ENCODE measurements around the gene STK38.

STK38 gene

DNA sequence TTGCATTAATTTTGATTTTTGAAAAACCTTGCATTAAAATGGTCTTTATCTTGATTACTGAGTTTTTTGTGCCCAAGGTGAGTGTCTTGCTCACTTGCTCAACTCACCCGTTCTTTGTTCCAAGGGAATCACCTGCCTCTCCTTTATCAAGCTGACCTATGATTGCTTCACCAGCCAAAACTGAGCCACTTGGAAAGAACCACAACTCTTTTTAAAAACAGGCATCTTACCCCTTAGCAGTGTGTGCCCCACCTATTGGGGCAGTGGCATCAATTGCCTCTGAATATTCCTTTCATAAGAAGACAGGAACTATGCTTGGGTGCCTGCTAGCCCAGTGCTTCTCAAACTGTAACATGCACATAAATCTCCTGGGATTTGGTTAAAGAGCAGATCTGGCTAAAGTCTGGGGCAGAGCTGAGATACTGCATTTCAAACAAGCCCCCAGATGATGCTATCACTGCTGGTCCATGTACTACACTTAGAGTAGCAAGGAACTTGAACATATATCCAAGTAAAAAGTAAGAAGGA lies 3.3 kb upstream of the STK38 start:
- no peak overlapping the region for H3K9ac ChIP-seq (ENCODE audit: low read length)

DNA sequence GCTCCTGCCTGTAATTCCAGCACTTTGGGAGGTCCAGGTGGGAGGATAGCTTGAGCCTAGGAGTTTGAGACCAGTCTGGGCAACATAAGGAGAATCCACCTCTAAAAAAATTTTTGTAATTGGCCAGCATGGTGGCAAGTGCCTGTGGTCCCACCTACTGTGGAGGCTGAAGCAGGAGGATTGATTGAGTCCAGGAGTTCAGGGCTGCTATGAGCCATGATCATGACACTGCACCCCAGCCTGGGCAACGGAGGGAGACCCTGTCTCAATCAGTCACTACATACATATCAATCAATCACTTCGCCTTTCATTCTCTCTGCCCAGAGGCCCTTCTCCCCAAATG lies 1.1 kb upstream of the STK38 start:
- Histone ChIP-seq H3K4me1 (ENCODE audit: low read length) (peaks cover 38% of the 10 kb centered on the region), H3K9ac (ENCODE audit: low read length) (no peak overlapping the region), H3K79me2 (ENCODE audit: low read length) (peaks cover 38% of the 10 kb centered on the region), H3K4me3 (ENCODE audit: low read length) (no peak overlapping the region), H3K9me3 (replicated peaks; ENCODE audit: insufficient read depth, low read length) (no peaks in the 10 kb centered on the region), H3K9me2 (replicated peaks; ENCODE audit: insufficient read depth, low read length) (no peaks in the 10 kb centered on the region), H3K27me3 (replicated peaks; ENCODE audit: insufficient read depth, low read length) (no peaks in the 10 kb centered on the region), H3F3A (ENCODE audit: insufficient read depth, low read length) (peaks cover 18% of the 10 kb centered on the region; the same call in 1 of the 2 replicates), H3K27ac (ENCODE audit: low read length) (no peak overlapping the region), H3K36me3 (replicated peaks; ENCODE audit: insufficient read depth, low read length) (no peaks in the 10 kb centered on the region), H2AFZ (ENCODE audit: low read length) (no peak overlapping the region), H3K4me2 (ENCODE audit: low read depth, low read length) (no peak overlapping the region), H4K20me1 (ENCODE audit: insufficient read depth, low read length) (no peaks in the 10 kb centered on the region)
- DNase-seq: no peak
- TF ChIP-seq, protein P1, sequence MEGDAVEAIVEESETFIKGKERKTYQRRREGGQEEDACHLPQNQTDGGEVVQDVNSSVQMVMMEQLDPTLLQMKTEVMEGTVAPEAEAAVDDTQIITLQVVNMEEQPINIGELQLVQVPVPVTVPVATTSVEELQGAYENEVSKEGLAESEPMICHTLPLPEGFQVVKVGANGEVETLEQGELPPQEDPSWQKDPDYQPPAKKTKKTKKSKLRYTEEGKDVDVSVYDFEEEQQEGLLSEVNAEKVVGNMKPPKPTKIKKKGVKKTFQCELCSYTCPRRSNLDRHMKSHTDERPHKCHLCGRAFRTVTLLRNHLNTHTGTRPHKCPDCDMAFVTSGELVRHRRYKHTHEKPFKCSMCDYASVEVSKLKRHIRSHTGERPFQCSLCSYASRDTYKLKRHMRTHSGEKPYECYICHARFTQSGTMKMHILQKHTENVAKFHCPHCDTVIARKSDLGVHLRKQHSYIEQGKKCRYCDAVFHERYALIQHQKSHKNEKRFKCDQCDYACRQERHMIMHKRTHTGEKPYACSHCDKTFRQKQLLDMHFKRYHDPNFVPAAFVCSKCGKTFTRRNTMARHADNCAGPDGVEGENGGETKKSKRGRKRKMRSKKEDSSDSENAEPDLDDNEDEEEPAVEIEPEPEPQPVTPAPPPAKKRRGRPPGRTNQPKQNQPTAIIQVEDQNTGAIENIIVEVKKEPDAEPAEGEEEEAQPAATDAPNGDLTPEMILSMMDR (IDR thresholded peaks at IDR 0.05; ENCODE audit: low read length): no peak
- no peak for TF ChIP-seq EZH2 (optimal IDR thresholded peaks at IDR 0.05; ENCODE audit: low read depth, low read length)
- TF ChIP-seq EZH2phosphoT487 (IDR thresholded peaks at IDR 0.05; ENCODE audit: low read length): no peak

More for the DNA sequence above, 3.3 kb upstream of the STK38 start:
- Histone ChIP-seq H3K9me3 (replicated peaks; ENCODE audit: insufficient read depth, low read length) (no peaks in the 10 kb centered on the region), H3K4me1 (ENCODE audit: low read length) (peaks cover 29% of the 10 kb centered on the region), H3K4me2 (ENCODE audit: low read depth, low read length) (no peak overlapping the region), H3K36me3 (replicated peaks; ENCODE audit: insufficient read depth, low read length) (no peaks in the 10 kb centered on the region), H3K4me3 (ENCODE audit: low read length) (no peak overlapping the region), H3F3A (ENCODE audit: insufficient read depth, low read length) (peaks cover 12% of the 10 kb centered on the region; the same call in 1 of the 2 replicates), H4K20me1 (ENCODE audit: insufficient read depth, low read length) (no peaks in the 10 kb centered on the region), H3K9me2 (replicated peaks; ENCODE audit: insufficient read depth, low read length) (no peaks in the 10 kb centered on the region), H3K27ac (ENCODE audit: low read length) (no peak overlapping the region), H3K79me2 (ENCODE audit: low read length) (peaks cover 17% of the 10 kb centered on the region), H3K27me3 (replicated peaks; ENCODE audit: insufficient read depth, low read length) (no peaks in the 10 kb centered on the region), H2AFZ (ENCODE audit: low read length) (no peak overlapping the region)
- no peak for DNase-seq
- TF ChIP-seq EZH2phosphoT487 (IDR thresholded peaks at IDR 0.05; ENCODE audit: low read length): no peak
- TF ChIP-seq, protein P1 (IDR thresholded peaks at IDR 0.05; ENCODE audit: low read length): no peak
- TF ChIP-seq EZH2 (optimal IDR thresholded peaks at IDR 0.05; ENCODE audit: low read depth, low read length): no peak

DNA sequence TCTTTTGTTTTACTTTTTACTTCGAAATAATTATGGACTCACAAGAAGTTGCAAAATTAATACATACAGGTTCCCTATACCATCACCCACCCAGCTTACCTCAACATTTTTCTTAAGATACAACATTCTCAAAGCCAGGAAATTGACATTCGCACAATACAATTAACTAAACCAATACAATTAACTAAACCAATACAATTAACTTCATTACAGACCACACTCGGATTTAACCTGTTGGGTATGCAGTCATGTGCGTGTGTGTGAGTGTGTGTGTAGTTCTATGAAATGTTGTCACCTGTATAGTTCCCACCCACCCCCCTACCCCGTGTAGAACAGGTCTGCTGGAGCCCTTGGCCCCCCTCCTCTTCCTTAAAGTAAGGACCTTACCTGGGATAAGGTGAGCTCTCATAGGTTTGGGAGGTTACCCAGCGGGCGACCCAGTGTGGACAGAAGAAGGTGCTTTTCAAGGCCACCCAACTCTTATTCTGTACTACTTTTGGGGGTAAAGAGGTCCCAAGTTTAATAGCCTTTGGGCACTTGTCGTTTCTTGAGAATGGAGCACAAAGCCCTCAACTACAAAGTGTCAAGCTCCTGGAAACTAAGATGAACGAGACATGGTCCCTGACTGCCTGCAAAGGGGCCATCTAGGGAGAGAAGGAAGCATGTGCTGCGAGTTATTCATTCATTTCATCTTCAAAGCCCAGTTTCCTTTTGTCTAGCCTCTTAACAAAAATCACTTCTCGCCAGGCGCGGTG lies 544 bp upstream of the STK38 start:
- Histone ChIP-seq H2AFZ (ENCODE audit: low read length) (peak overlapping the region; percentile 58), H4K20me1 (ENCODE audit: insufficient read depth, low read length) (no peaks in the 10 kb centered on the region), H3K27me3 (replicated peaks; ENCODE audit: insufficient read depth, low read length) (no peaks in the 10 kb centered on the region), H3K36me3 (replicated peaks; ENCODE audit: insufficient read depth, low read length) (no peaks in the 10 kb centered on the region), H3K4me2 (ENCODE audit: low read depth, low read length) (peak overlapping the region; percentile 93), H3K9ac (ENCODE audit: low read length) (no peak overlapping the region), H3F3A (ENCODE audit: insufficient read depth, low read length) (peaks cover 14% of the 10 kb centered on the region; the same call in 1 of the 2 replicates), H3K79me2 (ENCODE audit: low read length) (peaks cover 44% of the 10 kb centered on the region), H3K4me3 (ENCODE audit: low read length) (peak overlapping the region; percentile 97; the same call in 1 of the 2 replicates), H3K27ac (ENCODE audit: low read length) (no peak overlapping the region), H3K9me2 (replicated peaks; ENCODE audit: insufficient read depth, low read length) (no peaks in the 10 kb centered on the region), H3K9me3 (replicated peaks; ENCODE audit: insufficient read depth, low read length) (no peaks in the 10 kb centered on the region), H3K4me1 (ENCODE audit: low read length) (peaks cover 32% of the 10 kb centered on the region)
- no peak for DNase-seq
- TF ChIP-seq EZH2phosphoT487 (IDR thresholded peaks at IDR 0.05; ENCODE audit: low read length) (no peak), EZH2 (optimal IDR thresholded peaks at IDR 0.05; ENCODE audit: low read depth, low read length) (no peak)
- TF ChIP-seq, protein P1 (IDR thresholded peaks at IDR 0.05; ENCODE audit: low read length): no peak
